ENCODE results near the gene AP3B1.

DNA sequence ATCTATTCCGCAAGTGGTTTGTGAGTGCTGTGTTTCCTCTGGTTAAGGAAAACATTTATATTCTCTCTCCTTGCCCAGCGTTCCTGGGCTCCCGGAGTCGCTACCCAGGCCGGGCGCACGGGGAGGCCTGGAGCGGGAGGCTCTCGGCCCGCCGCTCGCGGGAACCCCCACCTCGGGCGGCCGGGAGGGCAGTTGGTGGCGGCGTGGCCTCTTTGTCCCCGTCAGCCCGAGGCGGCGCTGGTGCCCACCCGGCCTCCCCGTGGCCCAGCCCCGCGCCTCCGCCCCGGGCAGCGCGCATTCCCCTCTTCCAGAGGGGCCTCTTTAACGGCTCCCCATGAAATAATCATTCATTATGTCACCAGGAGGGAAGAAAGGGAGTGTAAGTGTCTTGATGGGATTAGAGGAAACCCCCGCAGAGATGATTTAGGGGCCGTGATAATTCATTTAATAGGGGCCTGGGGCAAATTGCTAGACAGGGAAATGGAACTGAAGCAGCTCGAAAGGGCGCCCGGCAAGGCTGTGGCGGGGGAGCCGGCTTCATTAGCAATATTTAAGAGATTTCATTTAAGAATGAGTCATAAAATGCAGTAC, 336.5 kb downstream of the AP3B1 start:
- TF ChIP-seq POLR2A (IDR thresholded peaks at IDR 0.05; ENCODE audit: low read depth): no peak
- TF ChIP-seq, protein P1, sequence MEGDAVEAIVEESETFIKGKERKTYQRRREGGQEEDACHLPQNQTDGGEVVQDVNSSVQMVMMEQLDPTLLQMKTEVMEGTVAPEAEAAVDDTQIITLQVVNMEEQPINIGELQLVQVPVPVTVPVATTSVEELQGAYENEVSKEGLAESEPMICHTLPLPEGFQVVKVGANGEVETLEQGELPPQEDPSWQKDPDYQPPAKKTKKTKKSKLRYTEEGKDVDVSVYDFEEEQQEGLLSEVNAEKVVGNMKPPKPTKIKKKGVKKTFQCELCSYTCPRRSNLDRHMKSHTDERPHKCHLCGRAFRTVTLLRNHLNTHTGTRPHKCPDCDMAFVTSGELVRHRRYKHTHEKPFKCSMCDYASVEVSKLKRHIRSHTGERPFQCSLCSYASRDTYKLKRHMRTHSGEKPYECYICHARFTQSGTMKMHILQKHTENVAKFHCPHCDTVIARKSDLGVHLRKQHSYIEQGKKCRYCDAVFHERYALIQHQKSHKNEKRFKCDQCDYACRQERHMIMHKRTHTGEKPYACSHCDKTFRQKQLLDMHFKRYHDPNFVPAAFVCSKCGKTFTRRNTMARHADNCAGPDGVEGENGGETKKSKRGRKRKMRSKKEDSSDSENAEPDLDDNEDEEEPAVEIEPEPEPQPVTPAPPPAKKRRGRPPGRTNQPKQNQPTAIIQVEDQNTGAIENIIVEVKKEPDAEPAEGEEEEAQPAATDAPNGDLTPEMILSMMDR (IDR thresholded peaks at IDR 0.05): no peak
